ENCODE measurements around the gene LAMP1. TPM values are rescaled to one million over a fixed set of nuclear protein-coding genes. Genes with fewer than 3 reads are reported as not detected.

The LAMP1 gene
- total RNA-seq, 3 donors from 2014 or later, result 96.7 to 167 (median 99.1) TPM

DNA sequence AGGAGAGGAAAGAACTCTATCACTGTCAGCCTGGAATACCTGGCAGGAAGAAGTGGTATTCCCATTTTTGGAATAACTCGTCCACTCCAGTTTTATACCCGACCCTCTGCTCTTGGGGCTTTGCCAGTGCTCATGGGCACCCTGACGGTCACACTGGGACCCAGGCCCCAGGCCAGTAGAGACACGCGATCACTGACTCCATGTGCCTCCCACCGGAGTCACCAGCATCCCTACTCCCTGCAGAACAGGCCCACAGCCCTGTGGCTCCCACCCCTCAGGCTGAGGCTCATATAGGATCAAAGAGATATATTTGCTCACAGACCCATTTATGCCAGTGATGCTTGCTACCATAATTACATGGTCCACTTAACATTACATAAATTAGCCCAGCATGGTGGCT is 63.4 kb downstream of the LAMP1 start:
- H3K27ac ChIP-seq, result no peak overlapping the region
- no peak for TF ChIP-seq POLR2A (IDR thresholded peaks at IDR 0.05)
- no peak for TF ChIP-seq POLR2AphosphoS5 (IDR thresholded peaks at IDR 0.05)
- TF ChIP-seq, protein P1, sequence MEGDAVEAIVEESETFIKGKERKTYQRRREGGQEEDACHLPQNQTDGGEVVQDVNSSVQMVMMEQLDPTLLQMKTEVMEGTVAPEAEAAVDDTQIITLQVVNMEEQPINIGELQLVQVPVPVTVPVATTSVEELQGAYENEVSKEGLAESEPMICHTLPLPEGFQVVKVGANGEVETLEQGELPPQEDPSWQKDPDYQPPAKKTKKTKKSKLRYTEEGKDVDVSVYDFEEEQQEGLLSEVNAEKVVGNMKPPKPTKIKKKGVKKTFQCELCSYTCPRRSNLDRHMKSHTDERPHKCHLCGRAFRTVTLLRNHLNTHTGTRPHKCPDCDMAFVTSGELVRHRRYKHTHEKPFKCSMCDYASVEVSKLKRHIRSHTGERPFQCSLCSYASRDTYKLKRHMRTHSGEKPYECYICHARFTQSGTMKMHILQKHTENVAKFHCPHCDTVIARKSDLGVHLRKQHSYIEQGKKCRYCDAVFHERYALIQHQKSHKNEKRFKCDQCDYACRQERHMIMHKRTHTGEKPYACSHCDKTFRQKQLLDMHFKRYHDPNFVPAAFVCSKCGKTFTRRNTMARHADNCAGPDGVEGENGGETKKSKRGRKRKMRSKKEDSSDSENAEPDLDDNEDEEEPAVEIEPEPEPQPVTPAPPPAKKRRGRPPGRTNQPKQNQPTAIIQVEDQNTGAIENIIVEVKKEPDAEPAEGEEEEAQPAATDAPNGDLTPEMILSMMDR (IDR thresholded peaks at IDR 0.05), result no peak
- no peaks in the 10 kb centered on the region for H3K9me3 ChIP-seq
- intact Hi-C loops (cut with DNase I; ENCODE audit: low total_unique reads), result no loop called here
- DNase-seq (ENCODE audit: low spot score in 2 of 2), result peak in 1 of 2 donors; percentile 39
- no peaks in the 10 kb centered on the region for H3K36me3 ChIP-seq
- H3K27me3 ChIP-seq, result no peaks in the 10 kb centered on the region
- H3K4me1 ChIP-seq, result peaks cover 0 to 4% of the 10 kb centered on the region in 2 donors
- H3K4me3 ChIP-seq, result no peak overlapping the region

- no peak overlapping the region for H3K4me3 ChIP-seq
- H3K27me3 ChIP-seq, result no peaks in the 10 kb centered on the region
- TF ChIP-seq, protein P1 (IDR thresholded peaks at IDR 0.05), result no peak
- no peak for TF ChIP-seq POLR2A (IDR thresholded peaks at IDR 0.05)
- no peak for TF ChIP-seq POLR2AphosphoS5 (IDR thresholded peaks at IDR 0.05)
- H3K36me3 ChIP-seq, result no peaks in the 10 kb centered on the region
- H3K27ac ChIP-seq, result no peak overlapping the region
- intact Hi-C loops (cut with DNase I; ENCODE audit: low total_unique reads), result no loop called here
- H3K9me3 ChIP-seq, result no peaks in the 10 kb centered on the region
- DNase-seq (ENCODE audit: low spot score in 2 of 2), result no peak
- H3K4me1 ChIP-seq, result peaks cover 0 to 4% of the 10 kb centered on the region in 2 donors
Observed at GRCh38 chr13:113361406-113361805, 64.4 kb downstream of the LAMP1 start.

DNA sequence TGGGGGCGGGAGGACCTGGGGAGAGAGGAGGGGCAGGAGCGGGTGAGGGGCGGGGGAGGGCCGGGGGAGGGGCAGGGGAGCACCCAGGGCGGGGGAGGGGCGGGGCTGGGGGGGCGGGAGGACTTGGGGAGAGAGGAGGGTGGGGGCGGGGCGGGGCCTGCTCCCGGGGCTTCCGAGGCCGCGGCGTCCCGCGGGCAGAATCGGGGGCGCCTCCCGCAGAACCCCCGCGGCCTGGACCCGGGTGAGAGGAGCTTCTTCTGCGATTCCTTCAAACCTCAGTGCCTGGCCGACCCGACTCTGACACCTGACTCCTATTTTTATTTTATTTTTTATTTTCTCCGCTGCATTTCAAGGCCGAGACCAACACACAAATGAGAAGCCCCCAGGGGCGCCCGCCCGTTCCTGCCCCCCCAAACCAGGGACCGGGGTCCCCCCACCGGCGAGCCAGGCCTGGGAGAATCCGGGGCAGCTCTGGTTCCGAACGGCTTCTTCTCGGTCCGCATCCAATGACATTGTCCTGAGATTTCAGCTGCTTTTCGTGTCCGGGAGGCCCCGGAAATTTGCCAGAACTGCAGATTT is 67.4 kb downstream of the LAMP1 start:
- no peaks in the 10 kb centered on the region for H3K36me3 ChIP-seq
- H3K4me3 ChIP-seq, result peak overlapping the region; percentile 56 to 96 (median 80)
- H3K27ac ChIP-seq, result peak overlapping the region; percentile 78 to 82
- no peaks in the 10 kb centered on the region for H3K9me3 ChIP-seq
- TF ChIP-seq, protein P1 (IDR thresholded peaks at IDR 0.05), result no peak
- TF ChIP-seq POLR2AphosphoS5 (IDR thresholded peaks at IDR 0.05) (no peak), POLR2A (IDR thresholded peaks at IDR 0.05) (peak; percentile 56)
- DNase-seq (ENCODE audit: low spot score in 2 of 2), result peak in 1 of 2 donors; percentile 30
- intact Hi-C loops (cut with DNase I; ENCODE audit: low total_unique reads), result no loop called here
- no peaks in the 10 kb centered on the region for H3K27me3 ChIP-seq
- peaks cover 0 to 4% of the 10 kb centered on the region in 2 donors for H3K4me1 ChIP-seq

DNA sequence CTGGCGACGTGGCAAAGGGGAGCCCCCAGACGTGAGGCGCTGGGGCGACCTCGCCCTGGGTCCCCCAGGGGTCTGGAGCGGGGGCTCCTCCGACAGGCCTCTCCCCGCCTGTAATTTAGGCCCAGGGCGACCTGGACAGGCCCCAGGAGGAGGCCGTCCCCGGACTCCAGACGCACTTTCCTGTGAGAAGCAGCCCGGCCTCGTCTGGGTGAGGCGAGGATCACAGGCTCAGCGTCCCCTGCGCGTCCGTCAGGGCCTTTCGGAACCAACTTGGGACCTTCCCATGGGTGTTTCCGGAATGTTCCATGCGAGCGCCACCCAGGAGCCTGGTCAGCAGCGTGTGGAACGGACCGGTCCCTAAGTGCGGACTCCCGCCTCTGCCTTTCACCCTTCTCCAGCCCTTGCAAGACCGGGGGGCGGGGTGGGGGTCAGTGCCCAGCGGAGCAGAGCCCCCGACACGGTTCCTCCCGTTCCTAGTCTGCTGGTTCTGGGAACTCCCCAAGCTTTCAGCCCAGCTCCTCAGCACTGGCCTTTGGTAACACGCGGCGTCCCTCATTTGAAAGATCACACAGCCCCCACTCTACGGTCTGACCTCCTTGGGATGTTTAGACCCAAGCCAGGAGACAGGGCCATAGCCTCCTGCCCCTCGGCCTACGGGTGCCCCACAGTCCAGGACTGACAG is 68.0 kb downstream of the LAMP1 start:
- intact Hi-C loops (cut with DNase I; ENCODE audit: low total_unique reads), result no loop called here
- TF ChIP-seq POLR2A (IDR thresholded peaks at IDR 0.05) (no peak), POLR2AphosphoS5 (IDR thresholded peaks at IDR 0.05) (no peak)
- TF ChIP-seq, protein P1 (IDR thresholded peaks at IDR 0.05), result no peak
- no peak for DNase-seq (ENCODE audit: low spot score in 2 of 2)
- Histone ChIP-seq H3K4me1 (peaks cover 0 to 4% of the 10 kb centered on the region in 2 donors), H3K36me3 (no peaks in the 10 kb centered on the region), H3K27ac (peak overlapping the region; percentile 78 to 82), H3K27me3 (no peaks in the 10 kb centered on the region), H3K4me3 (peak overlapping the region; percentile 56 to 96 (median 80)), H3K9me3 (no peaks in the 10 kb centered on the region)

GRCh38 chr13:113365583-113365970 is 68.5 kb downstream of the LAMP1 start:
- TF ChIP-seq POLR2A (IDR thresholded peaks at IDR 0.05), result no peak
- TF ChIP-seq POLR2AphosphoS5 (IDR thresholded peaks at IDR 0.05), result no peak
- TF ChIP-seq, protein P1 (IDR thresholded peaks at IDR 0.05), result no peak
- Histone ChIP-seq H3K27me3 (no peaks in the 10 kb centered on the region), H3K36me3 (no peaks in the 10 kb centered on the region), H3K4me3 (peak overlapping the region in 1 of 3 donors; percentile 96), H3K27ac (peak overlapping the region in 1 of 2 donors; percentile 78), H3K9me3 (no peaks in the 10 kb centered on the region), H3K4me1 (peaks cover 0 to 4% of the 10 kb centered on the region in 2 donors)
- no peak for DNase-seq (ENCODE audit: low spot score in 2 of 2)
- intact Hi-C loops (cut with DNase I; ENCODE audit: low total_unique reads), result no loop called here
